HL-60/S4 treated with retinoic acid at 250 ng/mL for 4 days and 3 days (cell line): ENCODE measurements around the gene PRAMEF26.
"Not testable (repeated sequence)": the region's sequence is repeated elsewhere in the genome, so short reads cannot be mapped to it uniquely, and the experiment has no call there.

Experiments used
- in situ Hi-C: fragments of 300-500 bp; cut with MboI; formaldehyde crosslinking; loops from 2 replicates; pipeline ENCODE4 v1.7.0; 2022; ENCODE audit warnings: low sequenced_read_pairs

Gene PRAMEF26

GRCh38 chr1:13155909-13156308, at the start of gene PRAMEF26:
TSS of gene PRAMEF26 (minus strand) at chr1:13156009. CDS start at chr1:13153095, 2,914 bp downstream.
- in situ Hi-C loops, result not testable (repeated sequence)

- in situ Hi-C loops, result not testable (repeated sequence)
Measured at GRCh38 chr1:13201309-13201708, 45.5 kb upstream of the PRAMEF26 start, which contains the start of gene PRAMEF13. TSS of gene PRAMEF13 (minus strand) at chr1:13201409. CDS start at chr1:13199589, 1,820 bp downstream.

- in situ Hi-C loops, result not testable (repeated sequence)
Measured at GRCh38 chr1:13171548-13171947, 15.7 kb upstream of the PRAMEF26 start, which contains the start of gene PRAMEF9. TSS of gene PRAMEF9 (plus strand) at chr1:13171848. CDS start at chr1:13175281, 3,433 bp downstream.

GRCh38 chr1:13165531-13165930, 9.7 kb upstream of the PRAMEF26 start, which contains the start of gene HNRNPCL4:
TSS of gene HNRNPCL4 (minus strand) at chr1:13165631. CDS start at chr1:13165467, 164 bp downstream.
- in situ Hi-C loops, result not testable (repeated sequence)

- in situ Hi-C loops, result not testable (repeated sequence)
Measured at GRCh38 chr1:13116754-13117153, 39.1 kb downstream of the PRAMEF26 start, which contains the start of gene HNRNPCL2. TSS of gene HNRNPCL2 (minus strand) at chr1:13116854. CDS start at chr1:13116400, 454 bp downstream.
